GM03348 (cell line): ENCODE results near the gene TENM3.
A peak's percentile ranks its signal among the peaks of the same experiment; 100 is the strongest.

Experiments
- DNase-seq: peaks from one replicate; pipeline ENCODE4 v3.0.0; 2012; ENCODE audit warnings: low spot score

The TENM3 gene

DNA sequence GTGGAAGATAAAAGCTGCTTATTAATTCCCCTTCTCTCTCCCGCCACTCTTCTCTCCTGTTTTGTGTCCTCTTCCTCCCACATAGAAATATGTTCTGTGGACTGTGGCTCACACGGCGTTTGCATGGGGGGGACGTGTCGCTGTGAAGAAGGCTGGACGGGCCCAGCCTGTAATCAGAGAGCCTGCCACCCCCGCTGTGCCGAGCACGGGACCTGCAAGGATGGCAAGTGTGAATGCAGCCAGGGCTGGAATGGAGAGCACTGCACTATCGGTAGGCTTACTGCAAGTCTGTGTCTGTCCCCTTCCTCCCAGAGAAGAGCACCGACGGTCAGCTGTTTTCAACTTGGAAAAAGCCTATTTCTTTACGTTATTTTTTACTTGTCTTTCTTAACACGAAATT, 444.9 kb downstream of the TENM3 start:
- DNase-seq: no peak

DNA sequence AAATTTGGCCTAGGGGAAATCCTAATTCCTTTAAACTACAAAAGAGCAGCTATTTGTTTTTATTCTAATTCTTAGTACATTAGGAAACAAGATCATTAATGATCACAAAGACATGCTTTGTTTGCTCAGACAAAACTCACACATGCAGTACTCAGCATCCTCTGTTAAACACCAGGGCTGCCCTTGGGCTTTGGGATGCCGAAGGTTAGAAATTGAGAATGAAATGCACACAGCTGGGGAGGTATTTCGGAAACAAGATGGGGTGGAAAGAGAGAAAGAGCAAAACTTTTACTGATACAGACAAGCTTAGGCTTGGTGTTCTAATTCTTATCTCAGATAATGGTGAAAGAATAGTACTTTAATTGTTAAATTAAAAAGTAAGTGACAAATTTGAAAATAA, 451.3 kb downstream of the TENM3 start:
- DNase-seq: no peak

DNA sequence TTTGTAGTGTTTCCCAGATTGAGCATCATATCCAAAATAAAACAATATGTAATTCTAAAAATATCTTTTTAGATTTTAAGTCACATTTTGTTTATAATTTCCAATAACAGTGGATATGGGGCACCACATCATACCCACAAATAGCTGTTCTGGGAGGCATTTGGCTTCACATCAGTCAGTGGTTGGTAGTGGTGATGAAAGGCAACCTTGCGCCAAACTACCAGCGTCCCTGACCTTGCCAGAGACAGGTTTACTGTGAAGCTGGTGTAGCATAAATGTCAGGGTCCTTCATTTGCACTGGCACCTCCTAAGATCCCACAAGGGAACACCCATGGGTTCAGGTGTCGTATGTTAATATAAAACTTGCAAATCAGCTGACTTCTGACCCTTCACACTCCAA, 451.8 kb downstream of the TENM3 start:
- DNase-seq: no peak

DNA sequence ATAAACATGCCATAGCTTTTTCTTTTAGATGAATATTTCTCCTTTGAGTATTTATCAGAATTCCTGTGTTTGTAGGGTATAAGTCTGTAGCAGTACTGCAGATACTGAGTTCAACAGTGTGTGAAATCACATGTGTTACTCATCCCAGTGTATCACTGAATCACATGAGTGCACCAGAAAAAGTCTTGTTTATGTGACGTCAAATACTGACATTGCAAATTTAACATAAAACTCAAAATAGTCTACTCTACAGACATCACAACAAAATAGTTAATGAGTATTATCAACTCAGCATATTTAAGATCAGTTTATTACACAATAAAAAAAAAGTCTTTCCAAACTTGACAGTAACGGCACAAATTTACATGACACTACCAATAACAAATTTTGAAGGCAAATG, 452.6 kb downstream of the TENM3 start:
- DNase-seq: peak; percentile 12

DNA sequence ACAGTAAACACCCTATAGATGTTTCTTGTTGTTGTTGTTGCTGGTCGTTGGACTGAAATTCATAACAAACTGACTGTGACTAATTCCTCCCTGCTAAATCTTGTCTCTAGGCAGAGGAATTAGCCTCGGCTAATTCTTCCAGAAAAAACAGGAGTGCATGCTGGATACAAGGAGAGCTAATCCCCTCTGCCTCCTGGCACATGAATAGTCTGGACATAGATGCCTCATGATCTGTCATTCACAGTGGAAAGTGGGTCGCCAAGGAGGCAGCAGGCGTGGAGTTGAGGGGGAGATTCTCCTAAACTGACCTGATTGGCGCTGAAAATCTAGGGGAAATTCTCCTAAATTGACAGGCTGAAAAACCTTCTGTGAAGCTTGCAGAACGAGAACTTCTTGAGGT, 453.9 kb downstream of the TENM3 start:
- DNase-seq: no peak

DNA sequence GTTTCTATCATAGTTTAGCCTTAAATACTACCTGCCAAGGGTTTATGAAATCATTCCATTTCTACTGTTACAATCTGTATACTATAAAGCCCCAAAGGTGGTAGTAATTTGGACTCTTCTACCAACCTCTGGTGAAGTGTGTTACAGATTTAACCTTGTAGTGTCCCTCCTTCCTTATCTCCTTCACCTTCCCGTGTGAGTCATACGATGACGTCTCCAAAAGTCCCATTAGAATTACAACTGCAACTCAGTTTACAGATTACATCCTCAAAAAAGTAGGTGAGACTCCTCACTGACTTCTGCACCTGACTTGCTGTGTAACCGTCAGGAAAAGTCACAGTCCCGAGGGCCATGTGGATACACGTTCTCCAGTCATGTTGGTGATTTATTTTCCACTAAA, 455.0 kb downstream of the TENM3 start:
- DNase-seq: no peak

DNA sequence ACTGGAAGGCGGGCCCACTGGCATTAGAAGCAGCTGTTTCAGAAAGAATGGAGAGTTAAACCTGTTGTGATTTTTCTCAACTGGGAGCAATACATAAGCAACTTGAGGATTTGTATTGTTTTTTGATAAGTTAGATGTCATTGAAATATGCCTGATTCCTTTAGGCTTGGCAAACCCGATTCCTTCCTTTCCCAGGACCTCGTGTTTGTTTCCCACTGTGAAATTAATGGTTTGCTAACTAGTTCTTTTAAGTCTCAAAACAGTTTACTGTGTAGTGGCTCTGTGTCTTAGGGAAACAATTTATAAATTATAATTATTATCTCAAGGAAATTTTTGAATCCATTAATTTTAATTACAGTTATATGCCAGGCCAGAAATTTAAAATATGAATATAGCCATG, 456.0 kb downstream of the TENM3 start:
- no peak for DNase-seq

DNA sequence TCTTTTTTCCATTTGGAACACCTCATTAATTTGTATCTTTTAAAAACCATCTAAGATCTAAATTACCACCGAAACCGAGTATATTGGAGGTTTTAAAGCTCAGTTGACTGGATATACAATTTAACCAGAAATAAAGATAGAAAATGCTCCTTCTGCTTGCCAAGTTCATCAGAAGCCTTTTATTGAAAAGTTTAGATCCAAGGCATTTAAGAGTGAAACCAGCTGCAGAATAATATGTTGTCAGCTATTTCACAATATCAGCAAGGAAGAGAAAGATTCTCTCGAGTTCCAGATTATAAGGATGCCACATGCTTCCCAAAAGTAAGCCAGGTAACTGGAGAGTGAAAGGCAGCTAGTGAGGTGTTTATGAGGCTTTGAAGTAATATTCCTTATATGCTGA, 456.6 kb downstream of the TENM3 start:
- peak; percentile 27 for DNase-seq

DNA sequence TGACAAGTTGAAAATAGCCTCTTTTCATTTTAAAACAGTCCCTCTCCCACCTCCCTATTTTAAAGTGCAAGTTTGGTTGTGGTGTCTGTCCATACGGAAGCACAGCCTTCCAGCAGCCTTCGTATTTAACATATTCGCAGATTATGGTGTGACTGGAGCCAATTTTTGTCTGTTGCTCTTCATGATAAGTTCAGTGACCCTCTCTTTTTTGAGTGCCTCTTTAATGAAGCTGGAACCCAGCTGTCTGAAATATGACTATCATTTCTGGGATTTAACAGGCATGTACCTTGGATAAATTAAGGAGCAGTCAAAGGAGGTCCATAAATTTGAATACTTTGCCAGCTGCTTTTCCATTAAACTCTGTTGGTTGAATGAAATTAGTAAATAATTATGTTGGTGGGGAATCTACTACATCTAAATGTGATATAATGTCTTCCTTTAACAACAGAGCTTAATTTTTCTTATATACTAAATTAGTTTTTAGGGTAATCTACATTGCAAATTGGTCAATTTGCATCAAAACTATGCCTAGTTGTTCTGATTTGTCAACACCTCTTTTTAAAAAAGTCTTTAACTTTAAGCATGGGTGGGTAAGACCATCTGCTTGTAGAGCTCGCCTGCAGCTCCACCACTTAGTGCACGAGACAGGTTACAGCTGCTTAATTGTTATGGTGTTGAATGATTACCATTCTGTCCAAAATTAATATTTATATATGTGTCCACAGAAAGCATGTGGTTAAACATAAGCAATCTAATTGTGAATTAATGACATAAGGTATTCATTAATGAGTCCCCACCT, 457.4 kb downstream of the TENM3 start:
- DNase-seq: no peak

DNA sequence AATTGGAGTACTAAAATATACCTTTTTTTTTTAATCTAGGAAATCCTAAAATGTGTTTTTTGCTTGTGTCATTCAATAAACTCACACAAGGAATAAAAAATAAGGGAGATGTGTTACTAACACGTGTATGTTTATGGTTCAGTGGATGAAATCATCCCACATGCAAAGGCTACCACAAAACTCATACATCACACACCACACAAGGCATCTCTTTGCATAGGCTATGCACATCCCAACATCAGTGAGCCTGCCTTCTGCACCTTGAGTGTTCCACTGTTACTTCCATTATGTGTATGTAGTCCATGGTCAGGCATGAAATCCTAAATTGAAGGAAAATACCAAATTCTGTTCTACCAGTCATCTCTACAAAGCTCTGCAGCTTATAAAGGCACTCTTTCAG, 460.9 kb downstream of the TENM3 start:
- no peak for DNase-seq

DNA sequence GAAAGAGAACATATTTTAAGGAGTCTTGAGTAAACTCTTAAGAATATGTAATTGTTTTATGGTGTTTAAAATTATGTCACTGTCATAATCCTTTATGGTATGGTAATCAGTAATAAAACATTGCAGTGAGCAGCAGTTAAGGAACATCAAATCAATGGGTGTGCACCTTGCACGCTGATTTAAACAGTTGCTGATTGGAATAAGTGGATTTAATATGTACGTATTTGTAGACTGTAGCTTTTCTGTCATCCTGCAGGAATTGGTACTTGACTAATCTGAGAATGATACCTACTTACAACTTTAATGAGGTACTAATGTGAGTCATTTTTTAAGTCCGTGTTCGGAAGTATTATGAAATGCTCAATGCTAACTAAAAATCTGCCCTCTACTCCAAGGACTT, 461.7 kb downstream of the TENM3 start:
- DNase-seq: no peak

DNA sequence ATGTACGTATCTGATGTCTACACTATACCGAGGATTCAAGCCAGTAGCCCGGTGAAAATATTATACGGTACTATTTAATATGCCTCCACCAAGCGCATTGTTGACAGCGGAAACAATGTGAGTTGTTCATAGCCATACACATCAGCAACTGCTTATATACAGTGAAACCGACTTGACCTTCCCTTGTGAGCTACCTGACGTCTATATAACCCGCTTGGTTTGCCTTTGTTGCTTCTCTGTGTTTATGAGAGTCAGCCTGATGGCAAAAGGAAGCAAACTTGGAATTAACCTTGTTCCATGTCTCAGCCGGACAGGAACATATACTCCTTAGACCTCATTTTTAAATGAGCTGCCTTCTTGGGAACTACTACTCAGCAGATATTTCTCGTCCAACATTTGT, 462.2 kb downstream of the TENM3 start:
- no peak for DNase-seq

DNA sequence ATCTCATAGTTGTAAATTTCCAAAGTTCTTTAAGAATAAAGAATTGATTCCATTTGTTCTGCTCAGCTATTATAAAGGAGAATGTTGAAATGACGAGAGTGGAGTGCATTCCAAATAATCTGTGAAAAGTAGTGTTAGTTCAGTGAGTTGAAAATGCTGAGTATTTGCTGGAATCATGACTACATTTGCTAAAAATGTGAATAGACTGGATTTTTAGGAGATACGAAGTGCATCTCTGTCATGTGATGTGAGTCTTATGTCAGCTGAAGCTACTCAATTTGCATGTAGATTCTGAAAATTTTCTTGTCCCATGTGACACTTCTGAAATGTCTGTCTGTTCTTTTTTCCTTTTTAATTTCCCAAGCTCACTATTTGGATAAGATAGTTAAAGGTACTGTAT, 468.0 kb downstream of the TENM3 start:
- peak; percentile 63 for DNase-seq

DNA sequence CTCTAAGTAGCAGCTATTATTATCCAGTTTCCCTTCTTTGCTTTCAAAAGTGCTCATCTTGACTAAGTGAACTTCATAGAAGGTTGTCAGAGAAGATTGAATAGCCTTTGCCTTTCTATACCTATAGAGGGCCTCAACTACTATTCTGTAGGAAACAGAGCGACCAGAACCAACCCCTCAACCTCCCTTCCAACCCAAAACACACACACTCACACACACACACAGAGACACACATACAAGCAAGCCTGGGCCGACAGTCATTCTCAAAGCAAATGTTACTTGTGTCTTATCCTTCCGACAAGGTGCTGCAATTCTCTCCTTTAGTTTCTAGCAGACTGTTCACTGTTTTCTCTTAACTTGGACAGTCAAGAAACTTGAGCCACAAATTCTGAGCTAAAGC, 472.3 kb downstream of the TENM3 start:
- DNase-seq: no peak

DNA sequence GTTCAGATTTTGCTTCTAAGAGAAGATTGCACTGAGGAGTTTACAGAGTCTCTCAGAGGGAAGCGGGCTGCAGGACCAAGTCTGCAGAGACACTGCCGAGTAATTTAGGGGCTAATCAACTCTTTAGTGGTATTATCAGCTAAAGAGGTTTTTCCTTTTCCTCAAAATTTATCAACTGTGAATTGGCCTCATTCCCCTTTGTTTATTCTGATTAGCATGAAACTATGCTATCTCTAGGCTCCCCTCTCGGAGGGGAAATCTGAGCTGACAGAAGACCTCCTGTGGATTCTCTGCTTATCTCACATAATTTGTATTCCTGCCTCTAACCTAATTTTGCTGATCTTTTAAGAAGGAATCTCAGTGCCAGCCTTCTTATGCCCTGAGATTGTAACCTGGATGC, 473.0 kb downstream of the TENM3 start:
- no peak for DNase-seq

DNA sequence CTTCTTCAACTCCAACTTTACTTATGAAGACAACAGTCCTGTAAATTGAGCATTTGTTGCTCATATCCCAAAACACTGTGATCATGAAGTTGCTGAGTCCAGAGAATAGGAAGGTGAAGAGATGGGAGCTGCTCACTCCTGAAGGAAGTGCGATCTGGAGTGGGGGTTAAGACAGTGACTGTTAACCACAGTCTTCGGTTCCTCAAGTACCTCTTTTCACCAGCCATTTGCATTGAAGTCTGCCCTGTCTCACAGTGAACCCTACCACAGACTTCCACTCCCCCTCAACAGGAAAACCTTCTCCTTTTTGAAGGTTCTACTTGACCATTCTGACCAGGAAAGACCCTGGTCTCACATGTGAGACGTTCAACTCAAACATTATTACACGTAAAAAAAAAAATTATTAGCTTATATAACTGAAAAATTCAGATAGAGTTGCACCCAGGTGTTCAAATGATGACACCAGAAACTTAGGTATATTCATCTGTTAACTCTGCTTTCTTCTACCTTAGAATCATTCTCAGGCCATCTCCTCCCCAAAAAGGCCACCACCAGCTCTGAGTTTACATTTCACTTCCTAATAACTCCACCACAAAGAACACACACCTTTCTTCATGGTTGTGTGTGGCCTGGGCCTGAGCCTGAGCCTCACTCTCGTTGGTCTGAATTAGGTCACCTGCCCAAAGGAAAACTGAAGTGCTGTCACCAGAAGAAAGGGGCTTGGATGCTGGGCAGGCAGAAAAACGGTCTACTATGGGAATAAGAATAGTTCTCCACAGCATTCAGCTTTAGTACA, 474.8 kb downstream of the TENM3 start:
- DNase-seq: no peak

DNA sequence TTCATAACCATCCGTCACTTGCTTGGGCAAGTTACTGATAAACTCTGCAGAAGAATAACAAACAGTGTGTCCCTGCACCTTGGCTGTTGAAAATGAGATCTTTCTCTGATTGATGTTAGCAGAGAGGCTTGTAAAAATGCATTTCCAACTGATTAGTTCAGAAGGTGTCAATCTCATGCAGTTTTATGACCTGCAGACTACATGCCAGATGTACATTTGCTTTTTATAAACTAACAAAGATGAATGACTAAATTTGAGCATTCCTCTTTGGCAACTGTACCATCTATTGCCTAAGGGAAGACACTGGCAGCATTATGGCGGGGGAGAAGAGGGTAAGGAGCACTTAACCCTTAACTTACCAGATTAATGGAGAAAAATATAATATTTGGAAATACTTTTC, 481.2 kb downstream of the TENM3 start:
- peak; percentile 51 for DNase-seq

DNA sequence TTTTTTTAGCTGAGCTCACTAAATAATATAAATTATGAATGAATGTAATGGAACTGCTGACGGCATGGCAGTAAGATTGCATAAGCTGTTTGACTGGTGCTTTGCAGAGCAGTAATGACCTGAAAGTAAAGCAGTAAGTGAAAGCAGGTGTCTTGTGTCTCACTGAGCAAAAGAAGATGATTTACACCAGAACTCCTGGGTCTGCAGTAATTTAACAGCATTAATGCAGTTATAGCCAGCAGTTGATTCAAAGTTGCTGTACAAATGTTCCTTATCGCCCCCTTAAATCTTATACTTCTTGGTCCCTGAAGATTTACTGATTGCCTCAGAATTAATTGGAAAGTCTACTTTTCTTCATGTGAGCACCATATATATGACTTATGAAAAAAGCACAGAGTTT, 486.3 kb downstream of the TENM3 start:
- no peak for DNase-seq

DNA sequence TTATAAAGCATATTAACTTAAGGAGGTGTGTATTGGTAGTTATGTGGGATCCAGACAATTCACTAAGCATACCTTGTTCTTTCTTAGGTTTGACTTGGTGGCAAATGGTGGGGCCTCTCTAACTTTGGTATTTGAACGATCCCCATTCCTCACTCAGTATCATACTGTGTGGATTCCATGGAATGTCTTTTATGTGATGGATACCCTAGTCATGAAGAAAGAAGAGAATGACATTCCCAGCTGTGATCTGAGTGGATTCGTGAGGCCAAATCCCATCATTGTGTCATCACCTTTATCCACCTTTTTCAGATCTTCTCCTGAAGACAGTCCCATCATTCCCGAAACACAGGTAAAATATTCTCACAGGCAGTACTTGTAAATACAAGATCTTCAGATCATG, 487.6 kb downstream of the TENM3 start:
- no peak for DNase-seq

DNA sequence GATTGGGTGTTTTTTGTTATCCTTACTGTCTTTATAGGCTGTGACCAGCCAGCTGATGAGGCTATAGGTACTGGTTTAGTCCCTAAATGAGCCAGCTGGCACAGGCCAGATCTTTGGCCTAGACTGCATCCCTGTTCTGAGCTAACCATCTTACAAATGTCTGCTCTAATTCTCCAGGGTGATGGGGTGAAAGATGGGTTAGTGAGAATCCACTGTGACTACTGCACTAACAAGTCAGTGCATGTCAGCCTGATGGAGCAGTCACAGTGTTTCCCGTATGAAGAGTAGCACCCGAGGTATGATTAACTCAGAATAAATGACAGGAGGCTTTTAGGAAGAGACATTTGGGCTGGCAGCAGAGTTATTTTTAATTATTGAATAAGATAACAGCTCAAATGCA, 493.0 kb downstream of the TENM3 start:
- no peak for DNase-seq

DNA sequence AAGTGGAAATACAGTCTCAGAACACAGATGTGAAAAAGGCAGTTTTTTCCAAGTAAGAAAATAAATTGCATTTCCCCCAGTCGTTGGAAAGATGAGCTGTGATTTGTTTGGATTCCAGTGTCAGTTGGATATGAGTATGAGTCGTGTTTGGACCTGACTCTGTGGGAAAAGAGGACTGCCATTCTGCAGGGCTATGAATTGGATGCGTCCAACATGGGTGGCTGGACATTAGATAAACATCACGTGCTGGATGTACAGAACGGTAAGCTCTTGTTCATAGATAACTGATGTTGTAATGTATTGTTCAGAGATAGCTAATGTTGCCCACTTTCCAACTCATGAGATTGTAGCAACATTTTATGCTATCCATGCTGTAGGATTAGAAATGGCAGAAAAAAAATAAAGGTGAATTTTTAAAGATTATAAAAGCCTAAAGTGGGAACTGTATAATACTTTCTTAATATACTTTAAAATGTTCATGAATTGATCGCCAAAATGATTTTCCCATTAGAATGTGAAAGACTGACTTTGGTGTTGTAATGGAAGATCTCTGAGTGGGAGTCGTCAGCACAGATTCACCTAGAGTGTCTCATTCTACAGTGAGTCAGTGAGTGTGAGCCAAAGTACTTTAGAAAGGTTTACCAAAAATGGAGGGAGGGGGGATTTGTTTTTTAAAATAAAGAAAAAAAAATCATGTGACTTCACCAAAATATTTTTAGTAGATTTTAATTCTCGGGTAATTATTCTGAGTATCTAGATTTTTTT, 495.3 kb downstream of the TENM3 start:
- no peak for DNase-seq

DNA sequence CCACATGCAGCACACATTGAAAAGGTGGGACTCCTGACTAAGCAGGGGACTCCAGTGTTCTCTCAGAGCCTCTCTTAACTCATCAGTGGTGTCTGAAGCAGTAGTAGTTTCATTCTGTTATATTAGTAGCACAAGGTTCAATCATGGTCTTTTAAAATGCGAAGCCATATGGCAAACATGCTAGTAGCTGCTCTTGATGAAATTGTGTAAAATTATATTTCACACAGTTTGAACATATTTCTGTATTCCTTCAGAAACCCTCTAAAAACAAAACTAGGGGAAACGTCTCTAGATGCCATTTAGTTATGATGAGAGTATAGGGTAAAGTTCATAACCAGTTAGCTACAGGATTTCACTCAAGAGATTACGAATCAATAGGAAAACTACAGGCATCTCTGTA, 497.1 kb downstream of the TENM3 start:
- no peak for DNase-seq

DNA sequence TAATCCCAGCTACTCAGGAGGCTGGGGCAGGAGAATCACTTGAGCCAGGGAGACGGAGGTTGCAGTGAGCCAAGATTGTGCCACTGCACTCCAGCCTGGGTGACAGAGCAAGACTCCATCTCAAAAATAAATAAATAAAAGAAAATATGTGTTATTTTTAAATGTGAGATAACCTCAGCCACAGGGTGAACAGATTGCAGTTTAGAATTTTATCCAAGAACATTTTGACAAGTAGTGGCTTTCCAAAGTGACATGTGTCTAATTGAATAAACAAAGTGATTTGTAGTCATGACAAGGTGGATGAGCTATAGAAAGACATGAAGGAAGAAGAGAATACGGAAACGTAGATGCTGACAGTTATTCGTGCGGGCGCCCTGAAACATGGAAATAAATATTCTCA, 497.9 kb downstream of the TENM3 start:
- DNase-seq: no peak
